Activated effector memory CD4-positive, alpha-beta T cell treated with anti-CD3 and anti-CD28 coated beads, Interleukin-2, amount 50 U/mL, for 16 hours (primary cell): ENCODE results near the gene HOXA5.

Experiments
- DNase-seq: peaks from one replicate; pipeline ENCODE4 v3.0.0-alpha.2; 2020

The HOXA5 gene

GRCh38 chr7:27147199-27148030 lies 3.9 kb upstream of the HOXA5 start, which contains the start of gene HOXA6:
Gene HOXA6, minus strand, starts transcription at chr7:27147774. Its CDS starts 25 bp downstream, at chr7:27147749.
- DNase-seq, result no peak

DNA sequence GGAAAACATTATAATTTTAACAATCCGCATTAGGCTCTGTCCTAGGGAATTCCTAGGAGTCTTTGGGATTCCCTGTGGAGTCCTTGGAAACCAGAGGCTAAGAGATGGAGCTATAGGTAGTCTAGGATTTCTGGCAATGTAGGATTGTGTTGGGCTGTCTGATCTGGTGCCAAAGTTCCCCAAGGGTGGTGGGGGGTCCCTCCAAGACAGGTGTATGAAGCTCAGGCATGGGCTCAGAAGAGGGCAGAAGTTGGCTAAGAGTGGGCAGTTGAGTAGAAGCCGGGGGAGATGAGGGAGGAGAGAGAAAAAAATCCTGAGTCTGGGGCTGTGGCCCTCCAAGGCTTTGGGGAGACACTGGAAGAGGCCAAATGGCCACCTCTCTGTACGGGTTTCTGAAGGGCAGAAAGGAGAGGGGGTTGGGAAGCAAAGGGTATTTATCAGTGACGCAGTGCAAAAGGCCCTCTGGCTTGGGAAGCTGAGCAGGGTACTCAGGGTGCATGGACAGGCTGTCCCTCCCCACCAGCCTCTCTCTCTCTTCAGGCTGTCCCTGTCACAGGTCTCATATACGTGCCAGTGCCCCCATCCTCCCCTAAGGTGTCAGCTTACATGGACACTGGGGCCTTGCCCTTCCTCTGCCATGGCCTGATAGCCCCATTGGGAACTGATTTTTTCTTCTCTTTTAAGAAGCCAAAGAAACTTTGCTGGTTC lies 3.2 kb upstream of the HOXA5 start:
- no peak for DNase-seq

- DNase-seq, result no peak
Measured at GRCh38 chr7:27145914-27146412, 2.5 kb upstream of the HOXA5 start.

GRCh38 chr7:27145165-27145913 lies 1.9 kb upstream of the HOXA5 start:
- DNase-seq, result peak; percentile 60

DNA sequence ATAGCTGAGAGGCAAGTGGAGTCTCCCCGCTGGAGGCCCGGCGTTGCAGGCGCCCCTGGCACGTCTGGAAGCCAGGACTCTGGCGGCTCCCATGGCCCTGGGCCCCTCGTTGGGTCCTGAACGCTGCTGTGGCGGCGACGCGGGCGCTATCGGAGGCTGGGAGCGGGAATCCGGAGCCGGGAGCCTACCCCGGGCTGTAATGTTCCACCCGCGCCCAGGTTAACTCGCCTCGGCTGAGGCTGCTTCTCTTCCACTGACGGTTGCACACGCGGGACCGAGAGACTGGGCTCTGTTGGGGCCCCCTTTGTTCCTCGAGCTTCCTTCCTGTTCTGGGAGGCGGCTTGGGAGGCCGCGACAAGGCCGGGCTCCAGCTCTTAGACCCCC lies 1.3 kb upstream of the HOXA5 start:
- DNase-seq, result peak; percentile 36

- no peak for DNase-seq
Measured at GRCh38 chr7:27143950-27144780, 684 bp upstream of the HOXA5 start.

DNA sequence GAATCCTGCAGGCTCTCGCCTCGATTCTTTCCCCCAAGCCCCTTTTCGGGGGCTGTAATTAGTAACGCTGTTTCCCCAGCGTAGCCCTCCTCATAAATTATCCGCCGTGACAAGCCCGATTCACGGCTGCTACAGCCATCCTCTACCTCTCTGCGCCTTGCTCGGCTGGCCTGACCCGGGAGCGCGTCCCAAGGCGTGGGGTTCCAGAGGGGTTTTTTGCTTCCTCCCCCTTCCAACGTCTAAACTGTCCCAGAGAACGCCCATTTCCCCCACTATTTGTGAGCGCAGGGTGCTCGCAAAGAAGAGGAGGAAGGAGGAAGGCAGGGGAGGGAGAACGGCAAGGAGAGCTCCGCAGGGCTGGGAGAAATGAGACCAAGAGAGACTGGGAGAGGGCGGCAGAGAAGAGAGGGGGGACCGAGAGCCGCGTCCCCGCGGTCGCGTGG lies 880 bp downstream of the HOXA5 start:
- DNase-seq, result no peak

DNA sequence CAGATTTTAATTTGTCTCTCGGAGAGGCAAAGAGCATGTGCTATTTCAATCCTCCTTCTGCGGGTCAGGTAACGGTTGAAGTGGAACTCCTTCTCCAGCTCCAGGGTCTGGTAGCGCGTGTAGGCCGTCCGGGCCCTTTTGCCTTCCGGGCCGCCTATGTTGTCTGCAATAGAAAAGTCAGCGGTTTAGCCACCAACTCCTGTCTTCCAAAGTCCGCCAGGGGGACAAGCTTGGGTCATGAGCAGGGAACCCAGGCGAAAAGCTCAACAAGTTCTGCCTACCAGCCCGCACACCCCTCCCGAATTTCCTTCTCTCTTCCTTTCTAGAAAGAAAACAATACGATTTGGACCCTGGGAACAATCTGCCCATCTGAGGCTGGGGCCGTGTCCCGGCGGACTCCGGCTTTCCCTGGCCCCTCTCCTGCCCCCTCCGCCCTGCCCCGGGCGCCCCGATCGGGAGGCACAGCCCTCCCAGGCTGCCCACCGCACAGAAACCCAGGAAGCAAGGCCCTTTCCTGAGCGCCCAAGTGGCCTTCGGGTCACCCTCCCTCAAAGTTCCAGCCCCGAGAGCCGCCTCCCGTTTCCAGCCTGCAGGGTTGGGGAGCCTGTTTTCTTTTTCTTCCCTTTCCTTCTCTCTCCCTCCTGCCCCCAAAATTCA lies 1.4 kb downstream of the HOXA5 start:
- no peak for DNase-seq

DNA sequence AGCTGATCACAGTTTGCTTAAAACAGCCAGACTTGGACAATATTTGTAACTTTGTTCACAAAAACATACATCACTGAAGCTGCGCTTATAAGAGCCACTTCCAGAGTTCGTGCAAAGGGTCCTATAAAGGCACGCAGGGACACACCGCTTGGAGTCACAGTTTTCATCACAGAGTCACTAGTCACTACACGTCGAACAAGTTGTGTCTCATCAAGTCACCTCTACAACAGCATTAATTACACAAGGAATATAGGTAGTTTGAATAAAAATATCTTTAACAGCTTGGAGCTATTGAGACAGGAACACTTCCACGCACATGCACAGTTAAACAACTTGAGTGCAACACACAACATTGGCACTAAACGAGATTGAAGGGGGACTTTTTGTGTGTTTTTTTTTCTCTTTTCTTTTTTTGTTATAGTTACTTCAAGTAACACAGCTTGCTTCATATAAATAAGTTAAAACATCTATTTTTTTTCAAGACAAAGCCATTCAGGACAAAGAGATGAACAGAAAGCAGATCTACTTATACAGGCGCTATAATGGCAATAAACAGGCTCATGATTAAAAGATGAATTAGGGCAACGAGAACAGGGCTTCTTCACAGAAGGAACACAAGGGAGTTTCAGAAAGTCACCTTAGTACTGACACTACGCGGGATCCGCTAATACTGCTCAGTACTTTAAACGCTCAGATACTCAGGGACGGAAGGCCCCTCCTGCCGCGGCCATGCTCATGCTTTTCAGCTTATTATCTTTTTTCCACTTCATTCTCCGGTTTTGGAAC lies 2.2 kb downstream of the HOXA5 start:
- DNase-seq, result no peak

DNA sequence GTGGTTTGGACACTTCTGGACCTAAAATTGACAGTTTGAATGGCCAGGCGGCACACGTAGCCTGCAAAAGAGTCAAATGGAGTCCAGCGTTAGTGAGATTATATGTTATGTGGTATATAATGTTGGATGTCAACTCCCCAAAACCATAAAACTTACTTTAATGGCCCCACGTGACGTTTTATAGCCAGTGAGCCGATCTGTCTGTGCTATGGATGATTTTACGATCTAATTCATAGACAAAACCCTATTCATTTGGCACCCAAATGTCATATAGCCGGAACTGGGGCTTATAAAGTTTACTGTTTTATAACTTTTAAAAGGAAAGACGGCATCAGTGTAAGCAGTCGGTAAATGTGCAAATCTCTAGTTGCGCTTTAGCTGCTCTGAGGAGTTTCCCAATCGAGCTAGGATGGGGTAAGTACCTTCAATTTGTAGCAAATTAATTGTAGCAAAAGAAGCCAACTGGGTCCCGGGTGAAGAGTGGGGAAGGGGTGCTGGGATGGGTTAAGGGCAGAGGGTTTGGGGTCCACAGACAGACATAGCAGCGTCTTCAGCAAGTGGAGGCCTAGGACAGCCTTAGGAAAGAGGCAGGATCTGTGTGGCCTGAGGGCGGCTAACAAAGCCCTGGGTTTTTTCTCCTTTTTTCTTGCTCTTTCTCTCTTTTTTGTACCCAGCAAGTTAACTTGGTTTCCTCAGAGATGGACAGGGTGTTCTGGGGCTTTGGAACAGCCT lies 3.2 kb downstream of the HOXA5 start:
- DNase-seq, result no peak

DNA sequence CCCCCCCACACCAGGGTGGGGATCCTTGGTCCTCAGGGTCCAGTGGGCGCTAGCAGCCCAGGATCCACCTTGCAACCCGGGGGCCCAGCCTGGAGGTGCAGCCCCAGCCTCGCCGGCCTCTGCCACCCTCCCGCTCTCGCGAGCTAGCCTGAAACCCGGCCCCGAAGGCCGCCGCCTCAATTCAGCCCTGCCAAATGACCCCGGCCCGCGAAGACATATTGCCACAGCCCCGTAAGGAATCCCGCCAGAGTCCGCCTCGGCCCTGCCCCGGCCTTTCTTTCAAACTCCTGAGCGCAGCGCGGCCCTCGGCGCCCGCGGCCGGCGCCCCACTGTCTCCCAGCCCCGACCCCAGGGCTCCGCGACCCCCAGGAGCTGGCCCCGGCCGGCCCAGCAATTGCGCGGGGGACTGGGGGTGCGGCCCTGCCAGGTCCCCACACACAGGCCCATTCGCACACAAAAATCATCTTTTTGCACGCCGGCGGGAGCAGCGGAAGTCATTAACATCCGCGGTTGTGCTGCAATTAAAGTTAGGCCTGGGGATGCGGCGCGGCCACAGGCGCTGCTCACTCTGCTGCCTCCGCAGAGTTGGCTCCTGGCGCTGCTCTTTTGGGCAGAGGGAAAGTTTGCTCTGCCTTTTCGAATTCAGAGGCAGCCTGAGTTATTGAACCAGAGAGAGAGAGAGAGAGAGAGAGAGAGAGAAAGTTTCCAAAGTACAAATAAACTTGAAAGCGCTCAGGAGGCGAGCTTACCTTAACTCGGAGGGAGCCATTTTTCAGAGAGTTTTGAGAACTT lies 4.0 kb downstream of the HOXA5 start:
- no peak for DNase-seq

DNA sequence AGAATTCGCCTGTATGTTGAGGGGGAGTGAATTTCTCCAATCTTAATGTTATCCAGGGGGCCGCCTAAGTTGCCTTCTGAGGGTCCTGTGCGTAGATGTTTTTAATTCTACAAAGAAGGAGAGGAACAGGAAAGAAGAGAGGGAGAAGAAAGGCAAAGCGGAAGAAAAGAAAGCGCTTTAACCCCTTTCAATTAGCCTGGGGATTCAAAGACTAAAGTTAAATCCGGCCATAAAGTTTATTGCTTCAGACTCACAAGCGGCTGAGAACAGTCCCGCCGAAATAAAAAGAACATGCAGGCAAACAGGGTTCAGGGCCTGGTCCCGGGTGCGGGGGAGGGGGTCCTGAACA lies 4.5 kb downstream of the HOXA5 start:
- no peak for DNase-seq

DNA sequence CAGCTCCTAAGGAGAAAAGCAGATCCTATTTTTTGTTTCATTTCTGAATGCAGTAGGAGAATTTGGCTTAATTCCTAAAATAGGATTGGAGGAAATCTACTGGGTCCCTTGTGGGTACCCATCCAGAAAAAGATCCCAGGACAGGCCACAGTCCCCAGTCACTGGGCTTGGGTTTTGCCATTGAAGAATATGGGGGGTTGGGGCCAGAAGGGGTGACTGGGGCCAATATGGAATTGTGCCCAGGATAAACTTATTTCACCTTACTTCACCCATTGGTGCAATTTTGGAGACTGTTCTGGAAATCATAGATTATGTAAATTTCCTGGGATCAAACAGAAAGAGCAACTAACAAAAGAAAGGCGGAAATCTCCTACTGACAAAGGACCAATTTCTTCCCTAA lies 5.0 kb downstream of the HOXA5 start:
- DNase-seq, result no peak

DNA sequence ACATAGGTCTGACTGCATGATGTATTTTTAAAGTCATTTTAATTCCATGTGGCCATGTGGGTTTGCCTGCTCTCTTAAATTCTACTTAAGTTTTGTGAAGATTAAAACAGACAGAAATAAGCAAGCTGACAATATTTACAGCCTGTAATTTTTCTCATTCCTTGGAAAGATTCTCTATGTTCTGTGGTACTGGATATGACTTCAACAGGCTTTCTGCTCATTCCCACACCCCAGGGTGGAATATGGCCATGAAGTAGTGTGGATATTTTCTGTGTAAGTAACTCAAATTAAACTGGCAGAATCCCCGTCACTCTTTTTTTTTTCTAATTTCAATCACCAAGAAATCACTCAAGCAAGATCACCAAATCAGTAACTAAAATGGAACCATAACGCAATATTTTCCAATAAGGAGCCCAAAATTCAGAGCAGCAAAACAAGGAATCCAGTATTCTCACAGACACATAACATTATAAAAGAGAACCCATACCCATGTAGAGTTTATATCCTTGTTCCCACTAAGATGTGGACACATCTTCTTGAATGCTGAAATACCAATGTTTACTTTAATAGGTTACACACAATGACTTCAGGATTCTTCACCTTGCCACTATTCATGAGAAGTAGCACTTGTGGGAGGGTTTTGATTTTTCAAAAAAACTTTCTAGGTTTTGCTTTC lies 5.7 kb downstream of the HOXA5 start:
- DNase-seq, result no peak

DNA sequence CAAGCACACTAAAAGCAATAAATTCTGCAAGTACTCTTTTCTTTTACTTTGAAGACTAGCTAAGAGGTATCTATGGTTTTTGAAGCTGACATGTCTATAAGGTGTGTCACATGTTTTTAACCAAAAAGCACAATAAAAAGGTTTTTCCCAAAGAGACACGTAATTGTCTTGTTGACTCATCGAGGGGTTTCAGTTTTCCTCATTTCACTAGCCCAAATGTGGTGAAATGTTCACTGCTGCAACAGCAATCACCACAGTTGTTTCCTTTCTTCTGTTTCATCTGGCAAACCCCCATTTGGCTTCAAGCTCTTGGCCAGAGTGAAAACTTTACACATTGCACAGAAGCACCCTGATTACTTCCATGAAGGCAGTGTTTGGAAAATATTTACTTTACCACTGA lies 9.1 kb downstream of the HOXA5 start:
- no peak for DNase-seq

GRCh38 chr7:27133409-27134231 lies 9.9 kb downstream of the HOXA5 start:
- DNase-seq, result no peak

DNA sequence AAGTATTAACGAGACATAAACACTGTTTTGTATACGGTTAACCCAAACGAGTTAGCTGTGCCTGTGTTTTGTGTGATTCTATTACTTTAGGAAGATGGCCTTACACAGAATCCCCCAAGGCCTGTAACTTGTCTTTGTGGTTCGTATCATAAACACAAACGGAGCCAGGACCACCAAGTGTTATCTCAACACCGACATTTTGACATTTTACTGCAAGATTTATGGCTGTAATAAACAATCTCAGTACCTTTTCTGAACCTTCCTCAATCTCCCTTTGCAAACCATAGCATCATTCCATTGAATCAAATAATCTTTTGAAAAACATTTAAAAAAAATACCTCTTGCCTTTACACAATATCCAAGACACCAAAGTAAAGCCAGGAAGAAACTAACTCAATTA lies 10.5 kb downstream of the HOXA5 start:
- DNase-seq, result no peak

DNA sequence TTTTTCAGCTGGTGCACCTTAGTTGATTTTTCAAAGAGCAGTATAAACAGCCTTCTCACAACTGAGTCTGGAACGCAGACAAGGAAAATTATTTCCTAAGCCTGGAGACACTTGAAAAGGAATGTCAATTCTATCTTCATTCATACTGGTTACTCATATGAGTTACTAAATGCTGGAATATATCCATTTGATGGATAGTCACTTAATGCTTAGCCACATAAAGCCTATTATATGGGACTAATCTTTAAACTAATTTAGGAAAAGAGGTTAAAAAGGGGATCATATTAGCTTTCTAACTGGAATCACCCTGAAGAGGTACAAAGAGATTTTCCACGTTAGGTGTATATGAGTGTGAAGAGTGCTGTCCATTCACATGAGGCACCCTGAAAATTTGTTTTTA lies 11.3 kb downstream of the HOXA5 start:
- no peak for DNase-seq
